IPS-15b (cell line): ENCODE data around the gene UNC119.

ENCODE experiments used
- H3K27me3 ChIP-seq: one replicate; pipeline ENCODE4 v1.6.1; 2013; ENCODE audit warnings: low read length; ENCODE audit not compliant: control insufficient read depth, insufficient read depth
- H3K36me3 ChIP-seq: one replicate; pipeline ENCODE4 v1.6.1; 2013; ENCODE audit warnings: low read length; ENCODE audit not compliant: control insufficient read depth, insufficient read depth
- H3K4me1 ChIP-seq: one replicate; pipeline ENCODE4 v1.6.1; 2013; ENCODE audit warnings: mild to moderate bottlenecking, low read length; ENCODE audit not compliant: control insufficient read depth, insufficient read depth
- H3K4me3 ChIP-seq: one replicate; pipeline ENCODE4 v1.5.1; 2013; ENCODE audit warnings: low read depth, low read length
- H3K9ac ChIP-seq: one replicate; pipeline ENCODE4 v1.6.1; 2013; ENCODE audit warnings: low read depth, mild to moderate bottlenecking, low read length
- H3K9me3 ChIP-seq: one replicate; pipeline ENCODE4 v1.6.1; 2013; ENCODE audit warnings: mild to moderate bottlenecking, low read length; ENCODE audit not compliant: control insufficient read depth, insufficient read depth

The UNC119 gene

GRCh38 chr17:28499364-28499664 is 53.1 kb downstream of the UNC119 start:
- no peak overlapping the region for H3K9ac ChIP-seq
- H3K4me1 ChIP-seq: peaks cover 2% of the 10 kb centered on the region
- no peaks in the 10 kb centered on the region for H3K36me3 ChIP-seq
- H3K4me3 ChIP-seq: no peak overlapping the region
- H3K9me3 ChIP-seq: no peaks in the 10 kb centered on the region
- H3K27me3 ChIP-seq: no peaks in the 10 kb centered on the region

- Histone ChIP-seq H3K9ac (no peak overlapping the region), H3K36me3 (no peaks in the 10 kb centered on the region), H3K27me3 (no peaks in the 10 kb centered on the region), H3K9me3 (no peaks in the 10 kb centered on the region), H3K4me3 (no peak overlapping the region), H3K4me1 (peaks cover 2% of the 10 kb centered on the region)
These were observed 53.6 kb downstream of the UNC119 start for GRCh38 chr17:28498652-28499363.

- H3K27me3 ChIP-seq: no peaks in the 10 kb centered on the region
- no peaks in the 10 kb centered on the region for H3K36me3 ChIP-seq
- H3K9ac ChIP-seq: no peak overlapping the region
- H3K4me1 ChIP-seq: peaks cover 2% of the 10 kb centered on the region
- no peaks in the 10 kb centered on the region for H3K9me3 ChIP-seq
- H3K4me3 ChIP-seq: no peak overlapping the region
These were observed 54.5 kb downstream of the UNC119 start for GRCh38 chr17:28497931-28498330.
